ACHN (cell line): ENCODE results near the gene DNAJC13.
A peak's percentile ranks its signal among the peaks of the same experiment; 100 is the strongest.

Experiments
- DNase-seq: peaks from one replicate; pipeline ENCODE4 v3.0.0-alpha.2; 2015
- in situ Hi-C: cut with HindIII; loops from 2 replicates; pipeline ENCODE4 v1.10.0; 2017; ENCODE audit warnings: low sequenced_read_pairs, low pct_ligation_motif_present, low pct_unique_long_range_greater_than_20kb

The DNAJC13 gene

DNA sequence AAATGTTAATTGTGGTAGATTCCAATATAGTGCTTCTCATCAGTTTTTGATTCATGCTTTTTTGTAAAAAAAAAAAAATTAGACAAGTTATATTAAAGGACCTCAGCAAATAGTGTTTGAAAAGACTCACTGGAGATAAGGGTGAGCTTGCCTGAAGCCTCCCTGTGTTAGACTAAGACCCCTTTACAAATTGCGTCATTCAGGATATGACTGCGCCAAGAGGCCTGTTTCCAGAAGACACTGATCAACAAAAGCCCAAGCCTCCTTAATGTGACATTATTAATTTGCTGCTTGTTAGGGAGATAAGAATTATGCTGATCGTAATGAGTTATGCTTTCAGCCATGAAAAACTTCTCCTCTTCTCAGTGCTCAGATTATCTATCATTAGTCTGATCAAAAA is 13.0 kb upstream of the DNAJC13 start:
- in situ Hi-C loops, result no loop called here
- no peak for DNase-seq

DNA sequence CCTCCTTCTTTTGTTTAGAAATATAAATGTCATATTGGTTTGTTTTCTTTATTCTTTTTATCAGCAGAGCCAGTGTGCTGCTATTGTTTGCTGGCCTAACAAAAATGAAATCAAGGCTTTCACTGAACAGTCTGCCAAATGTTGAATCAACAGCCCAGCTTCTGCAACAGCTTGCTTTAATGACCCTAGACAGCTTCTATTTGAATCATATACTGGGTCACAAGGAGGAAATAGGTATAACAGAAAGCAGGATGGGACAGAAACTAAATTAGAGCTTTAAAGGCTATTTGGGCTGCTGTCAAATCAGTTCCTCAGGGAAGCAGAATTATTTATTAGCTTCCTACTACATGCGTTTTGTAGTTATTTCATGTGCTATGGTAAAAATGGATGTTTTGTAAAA is 12.1 kb upstream of the DNAJC13 start:
- in situ Hi-C loops, result no loop called here
- no peak for DNase-seq

DNA sequence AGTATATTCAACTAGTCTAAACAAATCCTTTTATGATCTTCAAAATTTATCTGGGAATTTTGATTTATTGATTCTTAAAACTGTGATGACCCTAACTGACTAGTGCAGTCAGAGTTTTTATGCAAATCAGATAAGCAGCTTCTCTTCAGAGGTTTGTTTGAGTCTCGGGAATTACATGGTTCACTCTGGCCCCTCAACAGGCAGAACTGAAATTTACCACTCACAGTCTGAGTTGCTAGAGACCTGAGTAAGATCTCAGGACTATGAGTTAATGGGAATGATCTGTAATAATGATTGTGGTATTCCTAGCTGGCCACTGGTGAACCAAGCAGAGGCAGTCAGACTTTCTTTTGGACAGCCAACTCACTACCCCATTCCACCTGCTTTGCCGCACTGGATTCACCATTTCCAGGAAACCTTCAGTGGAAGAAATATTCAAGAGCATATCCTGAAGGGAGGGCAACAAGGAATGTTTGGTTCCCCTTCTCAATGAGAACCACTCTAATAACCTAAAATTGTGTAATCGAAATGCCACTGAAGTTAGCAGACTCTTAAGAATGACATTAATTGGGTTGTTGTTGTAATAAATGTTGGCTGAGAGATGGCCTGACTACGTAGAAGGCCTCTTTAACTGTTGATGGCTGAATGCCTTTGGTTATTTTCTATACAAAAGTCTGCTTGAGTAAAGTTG is 11.5 kb upstream of the DNAJC13 start:
- no peak for DNase-seq
- in situ Hi-C loops, result no loop called here

DNA sequence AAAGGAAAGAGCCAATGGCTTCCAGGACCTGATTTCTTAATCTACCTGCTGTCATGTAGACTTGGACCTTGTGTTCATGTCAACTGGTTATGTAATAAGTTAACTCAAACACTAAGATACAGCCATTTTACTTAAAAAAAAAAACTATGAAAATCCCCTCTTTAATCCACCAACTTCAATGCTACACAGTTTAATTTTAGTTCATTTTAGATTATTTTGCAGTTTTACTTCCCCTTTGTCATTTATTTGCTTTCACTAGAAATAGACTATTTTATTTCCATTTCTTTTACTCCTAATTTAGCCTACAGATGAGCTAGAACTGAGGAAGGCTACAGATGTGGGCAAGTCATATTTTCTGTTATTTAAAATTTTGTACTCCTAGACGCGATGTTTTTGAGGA is 10.7 kb upstream of the DNAJC13 start:
- in situ Hi-C loops, result no loop called here
- DNase-seq, result no peak

DNA sequence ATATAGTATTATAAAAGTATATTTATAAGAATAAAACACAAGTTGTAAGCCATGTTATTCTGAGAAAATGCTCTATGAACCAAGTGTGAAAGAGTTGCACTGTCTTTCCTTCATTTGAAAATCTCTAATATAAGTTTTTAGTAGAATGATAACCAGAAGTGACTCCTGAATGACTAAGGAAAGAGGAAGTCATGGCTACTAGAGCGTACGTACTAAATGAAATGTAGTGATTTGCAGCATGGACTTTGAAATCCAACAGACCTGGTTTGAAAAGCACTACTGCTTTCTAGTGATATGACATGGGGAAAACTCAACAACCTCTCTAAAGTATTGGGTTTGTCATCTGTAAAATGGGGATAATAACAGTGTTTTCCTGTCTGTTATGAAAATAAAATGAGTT is 10.3 kb upstream of the DNAJC13 start:
- no peak for DNase-seq
- in situ Hi-C loops, result no loop called here

DNA sequence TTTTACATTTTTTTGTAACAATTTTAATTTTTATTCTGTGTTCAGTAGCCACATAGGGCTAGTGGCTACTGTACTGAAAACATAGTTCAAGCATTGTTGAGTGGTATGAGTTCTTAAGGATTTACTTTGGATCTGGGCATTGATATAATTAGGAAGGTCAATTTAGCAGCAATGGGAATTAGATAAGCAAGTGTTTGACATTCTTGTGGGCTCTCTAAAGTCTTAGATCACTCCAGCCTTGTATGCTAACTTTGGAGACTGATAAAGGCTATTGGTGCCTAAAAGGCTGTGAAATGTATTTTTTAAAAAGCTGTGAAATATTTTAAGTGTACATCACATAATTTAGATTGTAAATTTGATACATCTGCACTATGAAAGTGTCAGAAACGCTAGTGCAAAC is 2.5 kb upstream of the DNAJC13 start:
- in situ Hi-C loops, result no loop called here
- DNase-seq, result no peak

DNA sequence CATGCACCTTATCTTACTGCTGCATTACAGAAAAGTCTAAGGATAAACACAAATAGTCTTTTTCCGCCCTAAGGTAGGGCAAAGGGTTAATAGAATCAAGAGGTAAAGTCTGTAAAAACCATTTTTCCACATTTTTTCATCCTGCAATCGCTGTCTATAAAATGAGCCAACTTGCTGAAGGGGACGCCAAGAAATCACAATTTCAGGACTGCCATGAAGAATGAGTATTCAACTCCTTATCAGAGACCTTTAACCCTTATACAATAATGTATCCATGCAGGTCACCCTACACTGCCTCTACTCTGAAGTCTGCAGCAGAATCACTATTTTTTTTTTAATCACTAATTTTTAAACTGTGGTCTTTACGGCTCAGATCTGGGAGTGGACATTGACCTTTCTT is 1.1 kb upstream of the DNAJC13 start:
- in situ Hi-C loops, result no loop called here
- DNase-seq, result no peak

DNA sequence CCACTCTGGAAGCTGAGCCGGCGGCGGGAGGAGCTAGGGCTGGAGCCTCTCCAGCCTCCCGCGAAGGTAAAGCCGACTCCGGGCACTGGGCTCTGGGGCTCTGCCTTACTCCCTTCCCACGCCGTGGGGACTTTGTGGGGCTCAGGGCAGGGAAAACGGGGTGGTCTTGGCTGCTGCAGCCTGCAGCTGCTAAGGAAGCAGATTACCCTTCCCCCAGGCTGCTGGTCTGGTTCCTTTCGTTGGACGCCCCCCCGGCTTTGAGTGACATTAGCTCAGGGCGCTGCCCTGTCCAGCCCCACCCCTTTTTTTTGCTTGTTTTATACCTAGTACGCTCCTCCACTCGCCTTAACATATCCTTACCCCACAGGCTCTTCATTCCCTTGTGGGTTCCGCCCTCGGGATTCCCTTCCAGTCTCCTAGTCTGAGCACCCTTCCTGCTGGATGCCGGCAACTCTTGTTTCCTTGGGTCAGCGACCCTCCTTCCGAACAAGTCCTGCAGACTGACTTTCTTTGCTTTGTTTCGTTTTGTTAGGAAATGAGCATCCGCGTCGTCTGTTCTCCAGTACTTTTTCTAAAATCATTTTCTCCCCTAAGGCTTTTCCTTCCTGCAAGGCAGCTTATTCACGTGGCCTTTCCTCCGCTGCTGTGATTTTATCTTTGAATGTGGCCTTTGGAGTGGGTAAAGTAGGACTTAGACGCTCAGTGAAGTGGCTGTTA is 551 bp downstream of the DNAJC13 start:
- in situ Hi-C loops, result no loop called here
- DNase-seq, result peak; percentile 67

DNA sequence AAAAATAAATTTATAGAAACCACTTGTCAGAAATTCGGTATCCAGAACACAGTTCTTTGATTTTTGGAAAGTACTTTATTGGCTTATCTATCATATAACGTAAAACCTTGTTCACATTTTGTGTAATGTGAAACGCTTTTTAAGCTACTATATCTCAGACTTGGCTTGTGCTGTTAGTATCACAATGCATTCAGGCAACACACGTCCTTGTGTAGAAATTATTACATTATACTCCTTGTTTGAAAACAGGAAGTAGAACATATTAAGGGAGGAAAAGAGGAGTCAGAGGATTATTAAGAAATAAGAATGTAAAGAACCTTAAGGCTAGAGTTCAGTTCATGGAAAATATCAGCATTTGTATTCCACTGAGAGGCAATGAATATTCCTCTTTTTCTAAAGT is 1.6 kb downstream of the DNAJC13 start:
- DNase-seq, result no peak
- in situ Hi-C loops, result no loop called here

DNA sequence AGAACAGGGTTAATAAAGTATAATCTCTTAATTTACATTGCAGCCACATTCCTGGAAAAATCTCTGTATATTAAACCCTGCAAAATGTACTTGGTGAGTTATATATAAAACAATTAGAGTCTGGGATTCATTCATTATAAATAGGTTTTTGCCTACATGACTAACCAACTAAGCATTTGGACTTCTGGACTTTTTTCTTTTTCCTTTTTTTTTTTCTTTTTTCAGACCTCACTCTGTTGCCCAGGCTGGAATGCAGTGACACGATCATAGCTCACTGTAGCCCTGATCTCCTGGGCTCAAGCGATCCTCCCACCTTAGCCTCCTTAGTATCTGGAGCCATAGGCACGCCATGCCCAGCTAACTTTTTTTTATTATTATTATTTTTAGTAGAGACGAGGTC is 4.5 kb downstream of the DNAJC13 start:
- DNase-seq, result peak; percentile 42
- in situ Hi-C loops, result no loop called here

DNA sequence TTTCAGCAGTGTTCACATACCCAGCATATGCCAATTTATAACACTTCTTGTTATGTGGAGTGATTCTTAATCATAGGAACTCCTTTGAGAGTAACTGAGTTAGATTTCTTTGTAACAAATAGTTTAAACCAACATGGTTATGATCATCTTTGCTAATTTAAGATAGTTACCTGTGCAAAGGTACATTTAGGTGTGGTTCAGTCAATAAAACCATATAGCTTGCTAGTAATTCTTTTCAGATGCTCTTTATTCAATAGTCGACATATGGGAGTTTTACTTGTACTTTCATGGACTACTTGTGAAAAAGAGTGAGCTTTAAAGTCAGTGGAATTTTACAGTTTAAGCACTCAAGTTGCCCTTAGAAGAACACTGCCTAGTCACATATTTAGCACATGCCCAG is 5.2 kb downstream of the DNAJC13 start:
- in situ Hi-C loops, result no loop called here
- DNase-seq, result no peak

DNA sequence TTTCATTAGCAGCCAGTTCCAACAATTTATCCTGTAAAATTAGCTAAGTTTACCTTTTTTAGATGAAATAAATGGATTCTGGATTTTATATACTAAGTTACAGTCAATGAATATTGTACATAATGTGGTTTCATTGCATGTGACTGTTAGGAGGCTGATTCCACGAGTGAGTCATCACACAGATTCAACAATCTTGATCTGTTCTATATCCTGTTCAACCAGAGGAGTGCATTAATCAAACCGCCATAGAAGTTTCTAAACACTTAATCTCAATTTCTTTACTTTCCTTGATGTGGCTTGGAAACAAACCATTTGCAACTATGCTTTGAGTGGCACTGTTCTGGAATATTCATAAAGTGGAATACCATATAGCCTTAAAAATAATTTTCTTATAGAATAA is 15.3 kb downstream of the DNAJC13 start:
- peak; percentile 51 for DNase-seq
- in situ Hi-C loops, result no loop called here

DNA sequence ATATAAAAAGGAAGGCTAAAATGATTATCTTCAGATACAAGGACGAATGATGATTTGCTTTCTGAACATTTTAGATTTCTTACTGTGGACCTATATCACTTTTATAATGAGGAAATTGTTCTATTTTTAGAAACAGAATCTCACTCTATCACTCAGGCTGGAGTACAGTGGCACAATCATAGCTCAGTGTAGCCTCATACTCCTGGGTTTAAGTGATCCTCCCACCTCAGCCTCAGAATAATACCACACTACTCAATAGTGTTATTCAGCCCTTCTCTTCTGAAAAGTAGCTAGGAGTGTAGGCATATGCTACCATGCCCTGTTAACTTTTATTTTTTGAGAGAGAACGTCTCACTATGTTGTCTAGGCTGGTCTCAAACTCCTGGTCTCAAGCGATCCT is 15.8 kb downstream of the DNAJC13 start:
- no peak for DNase-seq
- in situ Hi-C loops, result no loop called here

DNA sequence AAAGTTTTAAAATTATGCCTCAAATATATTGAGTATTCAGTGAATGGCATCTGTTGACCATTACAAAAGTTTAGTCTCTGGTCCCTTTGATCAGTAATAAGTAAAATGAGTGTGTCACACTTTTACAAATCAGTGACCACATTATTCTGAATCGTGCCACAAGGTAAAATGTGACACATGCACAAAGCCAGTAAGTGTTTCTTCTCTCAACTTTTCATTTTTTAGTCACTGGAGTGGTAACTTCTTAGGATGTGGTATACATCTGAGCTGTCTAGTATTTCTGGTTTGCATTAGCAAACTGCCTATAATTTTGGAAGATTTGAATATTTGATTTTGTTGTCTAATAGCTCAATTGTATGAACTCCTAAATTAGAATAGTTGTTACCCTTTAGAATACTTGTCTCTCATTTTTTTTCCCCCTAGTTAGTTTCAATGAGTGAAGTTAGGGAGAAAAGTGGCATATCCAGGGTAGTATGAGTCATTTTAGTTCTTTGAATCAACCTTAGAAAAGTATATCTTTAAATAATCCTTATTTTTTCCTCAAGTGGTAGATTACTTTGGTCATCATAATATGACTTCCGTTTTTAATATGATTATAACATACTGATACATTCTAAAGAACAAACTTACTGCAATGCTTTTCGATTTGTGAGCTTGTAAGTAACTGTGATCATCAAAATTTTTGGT is 18.1 kb downstream of the DNAJC13 start:
- no peak for DNase-seq
- in situ Hi-C loops, result no loop called here

DNA sequence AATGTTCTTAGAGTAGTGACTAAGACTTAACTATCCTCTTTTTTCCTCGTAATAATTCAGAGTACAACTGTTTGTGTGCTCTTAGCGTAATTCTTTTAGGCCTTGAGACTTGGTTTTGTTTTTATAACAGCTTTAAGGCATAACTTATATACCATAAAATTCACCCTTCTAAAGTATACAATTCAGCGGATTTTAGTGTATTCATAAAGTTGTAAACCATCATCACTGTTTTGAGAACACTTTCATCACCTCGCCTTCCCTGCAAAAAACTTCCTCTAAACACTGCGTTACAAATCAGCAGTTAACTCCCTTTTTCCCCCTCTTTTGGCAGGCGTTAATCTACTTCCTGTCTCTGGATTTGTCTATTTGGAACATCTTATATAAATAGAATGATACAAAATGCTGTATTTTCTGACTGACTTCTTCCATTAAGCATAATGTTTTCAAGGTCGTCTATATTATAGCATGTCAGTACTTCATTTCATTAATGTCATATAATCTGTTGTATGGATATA is 18.7 kb downstream of the DNAJC13 start:
- in situ Hi-C loops, result no loop called here
- DNase-seq, result no peak

DNA sequence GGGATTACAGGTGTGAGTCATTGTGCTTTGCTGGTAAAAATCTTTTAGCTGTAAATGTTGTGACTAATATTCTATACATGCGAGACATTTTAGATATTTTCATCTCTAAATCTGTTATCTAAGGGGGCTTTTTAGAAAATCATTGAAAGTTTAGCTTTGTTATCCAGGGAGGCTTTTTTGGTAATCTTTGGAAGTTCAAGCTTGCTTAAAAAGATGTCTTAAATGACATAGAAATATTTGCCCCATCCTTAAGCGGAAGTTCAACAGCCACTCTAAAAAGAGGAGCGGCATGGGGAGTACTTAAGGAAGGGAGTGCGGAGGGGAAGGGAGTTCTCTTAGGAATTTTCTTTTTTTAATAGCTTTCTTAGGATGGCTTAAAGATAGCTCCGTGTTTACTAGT is 26.1 kb downstream of the DNAJC13 start:
- in situ Hi-C loops, result no loop called here
- no peak for DNase-seq

DNA sequence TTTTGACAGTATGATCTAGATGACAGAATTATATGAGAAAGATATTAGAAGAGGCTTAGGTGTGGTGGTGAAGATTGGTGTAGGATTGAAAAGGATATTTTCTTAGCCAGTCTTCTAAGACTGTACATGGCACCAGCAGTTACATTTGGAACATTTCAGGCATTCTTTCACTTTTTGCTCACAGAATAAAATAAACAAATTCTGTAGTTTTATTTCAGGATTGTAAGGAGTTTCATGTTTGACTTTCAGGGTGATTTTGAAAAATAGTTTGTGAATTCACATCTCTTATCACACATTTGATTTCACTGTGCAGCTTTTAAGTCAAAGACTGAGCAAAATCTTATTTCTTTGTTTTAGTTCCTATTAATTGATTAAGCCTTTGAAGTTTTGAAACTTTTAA is 27.1 kb downstream of the DNAJC13 start:
- in situ Hi-C loops, result no loop called here

DNA sequence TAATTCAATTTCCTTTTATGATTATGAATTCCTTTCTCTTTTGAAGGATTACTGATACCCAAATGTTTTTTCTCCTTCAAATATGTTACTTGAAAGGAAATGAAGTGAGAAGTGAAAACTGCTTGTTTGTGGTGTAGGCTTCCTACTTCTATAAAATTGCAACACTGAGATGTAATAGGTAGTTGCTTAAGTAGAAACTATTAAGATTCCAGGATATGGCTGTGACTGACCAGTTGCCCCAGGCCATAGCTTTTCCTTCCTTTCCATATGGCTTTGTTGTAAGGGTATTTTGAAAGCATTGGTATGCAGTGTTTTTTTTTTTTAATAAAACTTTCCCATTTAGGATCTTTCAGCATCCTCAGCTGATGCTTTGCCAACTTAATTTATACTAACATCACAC is 28.5 kb downstream of the DNAJC13 start:
- no peak for DNase-seq
- in situ Hi-C loops, result no loop called here

More for the DNA sequence above, 27.1 kb downstream of the DNAJC13 start:
- no peak for DNase-seq

DNA sequence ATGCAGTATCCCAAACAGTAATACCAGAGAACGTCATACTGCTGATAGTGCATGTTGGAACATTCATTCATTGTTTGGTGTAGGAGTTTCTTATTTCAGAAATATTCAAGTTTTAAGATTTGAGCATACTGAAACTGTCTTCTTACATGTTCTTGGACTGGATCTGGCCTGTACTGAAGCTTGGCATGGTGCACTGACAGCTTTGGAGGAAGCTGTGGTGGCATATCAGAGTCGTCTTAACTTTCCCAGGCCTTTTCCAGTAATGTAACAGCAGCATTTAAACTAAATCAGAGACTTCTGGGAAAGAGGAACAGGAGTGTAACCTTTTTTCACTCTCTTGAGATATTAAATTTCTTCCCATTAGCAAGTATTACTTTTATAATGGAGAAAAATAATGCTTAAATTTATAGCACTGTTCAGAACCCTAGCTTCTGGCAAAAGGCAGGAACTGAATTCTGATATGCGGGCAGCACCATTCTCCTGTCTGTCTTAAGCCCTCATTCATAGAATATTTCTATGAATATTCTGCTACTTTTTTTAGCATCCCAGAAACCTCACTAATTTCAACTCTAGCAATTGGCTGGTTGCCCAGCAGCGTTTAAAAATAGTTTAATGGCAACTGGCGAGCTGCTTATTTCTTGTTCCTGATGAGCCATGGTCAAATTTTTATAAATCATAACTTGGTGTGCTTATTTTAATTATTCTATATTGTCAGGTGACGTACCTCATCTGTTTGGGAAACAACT is 31.1 kb downstream of the DNAJC13 start:
- DNase-seq, result no peak
- in situ Hi-C loops, result no loop called here
